ENCODE results near the gene SLC11A2. TPM values are rescaled to one million over a fixed set of nuclear protein-coding genes. Genes with fewer than 3 reads are reported as not detected.

SLC11A2 gene
- total RNA-seq, 1 experiment from 2014 or later, result 38.7 TPM

DNA sequence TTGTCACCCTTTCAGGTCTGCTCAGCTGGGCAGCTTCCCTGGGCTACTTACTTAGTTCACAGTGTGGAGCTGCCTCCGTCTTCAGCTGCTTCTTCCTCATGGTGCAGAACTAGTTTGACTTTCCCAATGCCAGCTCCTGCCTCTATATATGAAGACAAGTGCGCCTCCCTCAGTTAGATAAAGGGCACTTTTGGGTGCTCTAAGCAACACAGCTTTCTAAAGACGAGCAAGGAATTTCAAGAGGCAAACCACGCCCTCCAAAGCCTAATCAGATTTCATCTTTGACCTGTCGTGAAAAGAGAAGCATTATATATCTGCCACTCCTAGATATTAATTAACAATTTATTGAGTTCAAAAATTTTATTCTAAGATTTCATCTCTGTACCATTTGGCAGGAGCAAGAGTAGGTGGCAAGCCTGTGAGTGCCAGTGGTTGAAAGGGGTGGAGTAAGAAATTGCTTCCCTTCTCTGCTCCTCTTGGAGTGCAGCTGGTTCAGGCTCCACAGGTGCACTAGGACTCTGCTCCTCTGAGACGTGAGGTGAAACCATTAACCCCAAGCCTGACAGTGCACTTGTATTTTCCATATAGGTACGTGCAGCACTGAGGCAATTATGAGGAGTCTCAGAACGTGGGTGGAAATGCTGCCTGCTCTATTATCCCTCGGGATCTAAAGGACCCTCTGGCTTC is 2.1 kb upstream of the SLC11A2 start (continued):
- TF ChIP-seq, protein P1, sequence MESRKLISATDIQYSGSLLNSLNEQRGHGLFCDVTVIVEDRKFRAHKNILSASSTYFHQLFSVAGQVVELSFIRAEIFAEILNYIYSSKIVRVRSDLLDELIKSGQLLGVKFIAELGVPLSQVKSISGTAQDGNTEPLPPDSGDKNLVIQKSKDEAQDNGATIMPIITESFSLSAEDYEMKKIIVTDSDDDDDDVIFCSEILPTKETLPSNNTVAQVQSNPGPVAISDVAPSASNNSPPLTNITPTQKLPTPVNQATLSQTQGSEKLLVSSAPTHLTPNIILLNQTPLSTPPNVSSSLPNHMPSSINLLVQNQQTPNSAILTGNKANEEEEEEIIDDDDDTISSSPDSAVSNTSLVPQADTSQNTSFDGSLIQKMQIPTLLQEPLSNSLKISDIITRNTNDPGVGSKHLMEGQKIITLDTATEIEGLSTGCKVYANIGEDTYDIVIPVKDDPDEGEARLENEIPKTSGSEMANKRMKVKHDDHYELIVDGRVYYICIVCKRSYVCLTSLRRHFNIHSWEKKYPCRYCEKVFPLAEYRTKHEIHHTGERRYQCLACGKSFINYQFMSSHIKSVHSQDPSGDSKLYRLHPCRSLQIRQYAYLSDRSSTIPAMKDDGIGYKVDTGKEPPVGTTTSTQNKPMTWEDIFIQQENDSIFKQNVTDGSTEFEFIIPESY (IDR thresholded peaks at IDR 0.05; ENCODE audit: extremely low read depth, insufficient replicate concordance, low read length), result no peak
- TF ChIP-seq POLR2AphosphoS5 (IDR thresholded peaks at IDR 0.05; ENCODE audit: low read depth, low read length) (no peak), RAD21 (IDR thresholded peaks at IDR 0.05; ENCODE audit: low read depth) (peak; percentile 88)

DNA sequence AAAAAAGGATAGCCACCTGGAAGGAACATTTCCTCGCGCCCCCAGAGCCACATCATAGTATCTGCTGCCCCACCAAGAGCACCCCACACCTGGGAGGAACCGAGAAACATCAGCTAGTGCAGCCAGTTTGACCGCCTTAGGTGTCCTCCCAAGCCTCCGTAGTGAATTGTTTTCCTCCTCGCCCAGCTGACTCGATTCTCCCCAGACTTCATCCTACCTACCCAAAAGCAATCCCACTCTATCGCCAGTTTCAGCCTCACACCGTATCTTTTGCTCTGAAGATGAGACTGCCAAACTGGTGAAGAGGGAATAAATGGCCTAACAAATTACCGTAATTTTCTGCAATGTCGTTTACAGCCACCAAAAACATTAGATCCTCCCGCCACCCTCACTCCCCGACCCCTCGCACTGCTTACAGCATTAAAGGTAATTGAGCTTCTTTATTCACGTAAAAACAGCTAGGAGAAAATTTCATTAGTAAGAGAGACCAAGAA is 1.2 kb upstream of the SLC11A2 start:
- Histone ChIP-seq H3K4me3 (replicated peaks in 1 of 2; ENCODE audit: low read depth in 1 of 2, low read length in 2 of 2) (no peak overlapping the region), H3K9ac (ENCODE audit: low read length) (no peak overlapping the region), H3K36me3 (ENCODE audit: control insufficient read depth in 1 of 2, insufficient read depth in 2 of 2, low read length in 2 of 2) (no peaks in the 10 kb centered on the region), H3K9me3 (ENCODE audit: control insufficient read depth in 1 of 2, insufficient read depth in 1 of 2, low read depth in 1 of 2, low read length in 2 of 2) (no peaks in the 10 kb centered on the region), H4K20me1 (ENCODE audit: insufficient read depth) (no peaks in the 10 kb centered on the region), H2AFZ (ENCODE audit: low read depth, low read length, poor library complexity, severe bottlenecking) (no peak overlapping the region), H3K9me2 (ENCODE audit: insufficient read depth) (no peaks in the 10 kb centered on the region), H3K4me1 (ENCODE audit: control insufficient read depth in 1 of 2, insufficient read depth in 2 of 2, low read length in 2 of 2) (peaks cover 27 to 49% of the 10 kb centered on the region in 2 experiments), H3K27me3 (ENCODE audit: insufficient read depth, low read length) (no peaks in the 10 kb centered on the region), H3K4me2 (ENCODE audit: low read length) (0 out of 2 replicates have a peak overlapping the region, but pooled peaks have one; percentile 62), H3K27ac (ENCODE audit: low read depth, low read length) (no peak overlapping the region; the same call in 1 of the 2 replicates), H3K79me2 (ENCODE audit: insufficient read depth, low read length) (peaks cover 36% of the 10 kb centered on the region)
- intact Hi-C loops (cut with micrococcal nuclease), result no loop called here
- BruUV-seq (replicated peaks), result no TSS peak
- no peak for DNase-seq (ENCODE audit: low read depth, low spot score)
- ChIA-PET RAD21 (ENCODE audit: low non-redundant PET in 1 of 2, low total read pairs in 2 of 2, uncharacterized antibody in 2 of 2, unreplicated experiment in 2 of 2) (interaction anchor here (0.5 to 1.5 kb wide), 4 partner anchors 88 to 202 kb away, joined by 3 to 4 read pairs (median 4); partner anchors contain the start of gene POU6F1 (in 1 of the 2)), POLR2A (interaction anchor here (0.6 to 1.5 kb wide), 6 partner anchors 14 to 263 kb away, joined by 3 to 15 read pairs (median 4); partner anchors contain the start of genes ATF1 and DAZAP2), CTCF (interaction anchor here (0.6 to 2.4 kb wide), 7 partner anchors 9 to 297 kb away, joined by 3 to 25 read pairs (median 5); no protein-coding TSS in a partner anchor)
- TF ChIP-seq CEBPB (IDR thresholded peaks at IDR 0.05; ENCODE audit: low read depth), result no peak
- TF ChIP-seq ZFX (IDR thresholded peaks at IDR 0.05), result no peak
- TF ChIP-seq EZH2phosphoT487 (IDR thresholded peaks at IDR 0.05; ENCODE audit: borderline replicate concordance), result no peak
- no peak for TF ChIP-seq ZNF274 (IDR thresholded peaks at IDR 0.05; ENCODE audit: low read depth, low read length)
- TF ChIP-seq SP1 (IDR thresholded peaks at IDR 0.05; ENCODE audit: low read depth), result no peak
- TF ChIP-seq, protein P2, sequence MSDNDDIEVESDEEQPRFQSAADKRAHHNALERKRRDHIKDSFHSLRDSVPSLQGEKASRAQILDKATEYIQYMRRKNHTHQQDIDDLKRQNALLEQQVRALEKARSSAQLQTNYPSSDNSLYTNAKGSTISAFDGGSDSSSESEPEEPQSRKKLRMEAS (IDR thresholded peaks at IDR 0.05), result no peak
- no peak for TF ChIP-seq YY1 (IDR thresholded peaks at IDR 0.05; ENCODE audit: extremely low read depth, insufficient replicate concordance, low read depth, low read length)
- TF ChIP-seq POLR2A (IDR thresholded peaks at IDR 0.05; ENCODE audit: borderline replicate concordance, extremely low read depth, insufficient read depth, insufficient read length), result no peak
- TF ChIP-seq EZH2 (IDR thresholded peaks at IDR 0.05), result no peak
- TF ChIP-seq RAD21 (IDR thresholded peaks at IDR 0.05; ENCODE audit: low read depth), result no peak
- TF ChIP-seq, protein P3, sequence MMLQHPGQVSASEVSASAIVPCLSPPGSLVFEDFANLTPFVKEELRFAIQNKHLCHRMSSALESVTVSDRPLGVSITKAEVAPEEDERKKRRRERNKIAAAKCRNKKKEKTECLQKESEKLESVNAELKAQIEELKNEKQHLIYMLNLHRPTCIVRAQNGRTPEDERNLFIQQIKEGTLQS (IDR thresholded peaks at IDR 0.05), result no peak
- no peak for ATAC-seq
